Frontal cortex (tissue), 4 donors: ENCODE measurements around the gene STPG4. TPM values are rescaled to one million over a fixed set of nuclear protein-coding genes. Genes with fewer than 3 reads are reported as not detected.

Experiments used
- DNase-seq, 2 donors: peaks; one replicate each; pipeline ENCODE4 v3.0.0; 2012; ENCODE audit warnings: low spot score in 2 of 2
- FAIRE-seq: peaks from 2 replicates; lab custom pipeline; 2012; peaks lifted over from hg19 to GRCh38; lab: Jason Lieb, UNC
- total RNA-seq: library from RNA; depleted of rRNA; stranded (reverse); fragments of >200 nt; gene quantifications from one replicate; pipeline ENCODE4 v1.2.3, GENCODE V29; 2014
- donor health status: control.
- donor health status: control.
- donor health status: control.

Gene STPG4
- total RNA-seq, 1 donor from 2014 or later, result 0.41 TPM

DNA sequence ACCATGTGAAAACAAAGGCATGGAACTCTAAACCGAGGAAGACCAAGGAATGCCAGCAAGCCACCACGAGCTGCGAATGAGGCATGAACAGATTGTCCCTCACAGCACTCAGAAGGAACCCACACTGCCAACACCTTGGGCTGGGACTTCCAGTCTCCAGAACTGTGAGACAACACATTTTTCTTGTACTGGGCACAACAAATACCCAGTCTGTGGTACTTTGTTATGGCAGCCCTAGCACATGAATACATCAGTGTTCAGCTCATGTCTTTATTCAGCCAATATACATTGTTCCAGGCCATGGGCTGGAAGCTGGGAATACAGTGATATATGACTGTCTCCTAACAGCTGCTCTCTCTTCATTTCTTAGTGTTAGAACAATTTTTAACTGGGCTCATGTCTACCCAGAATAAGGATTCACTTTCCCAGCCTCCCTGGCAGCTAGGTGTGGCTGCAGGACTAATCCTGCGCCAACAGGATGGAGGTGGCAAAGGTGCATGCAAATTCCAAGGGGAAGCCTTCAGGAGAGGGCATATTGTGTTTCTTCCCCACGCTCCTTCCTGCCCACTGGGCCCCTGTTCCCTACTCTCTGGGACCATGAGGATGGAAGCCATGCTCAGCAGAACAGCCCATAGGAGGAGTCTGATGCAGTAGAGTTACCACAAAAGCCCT lies 59.6 kb downstream of the STPG4 start:
- DNase-seq (no peak), FAIRE-seq (no peak)

DNA sequence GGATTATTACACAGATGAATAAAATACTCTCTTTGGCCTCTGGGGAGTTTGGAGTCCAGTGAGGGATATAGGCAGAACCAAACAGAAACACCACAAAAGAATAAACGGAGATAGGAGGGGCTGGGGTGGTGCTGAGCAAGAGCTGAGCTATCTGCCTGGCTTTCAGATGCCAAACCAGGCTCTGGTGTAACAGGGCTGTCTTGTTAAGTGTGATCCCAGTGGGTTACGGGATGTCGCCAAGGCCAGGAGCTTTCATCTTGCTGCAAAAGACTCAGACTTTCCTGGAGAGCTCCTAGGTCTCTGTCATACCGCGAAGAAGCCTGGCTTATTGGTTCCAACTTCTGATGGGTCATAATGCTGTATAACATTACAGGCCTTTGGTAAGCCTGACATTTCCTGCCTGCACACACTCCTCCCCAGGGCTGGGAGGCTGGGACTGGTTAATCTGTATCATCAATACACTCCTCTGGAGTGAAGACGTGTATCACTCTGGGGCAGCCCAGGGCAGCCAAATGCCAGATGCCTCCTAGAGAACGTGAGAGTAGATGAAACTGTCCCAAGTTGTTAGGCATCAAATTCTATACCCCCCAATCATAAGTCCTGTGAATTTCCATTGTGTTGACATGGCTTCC lies 60.5 kb downstream of the STPG4 start:
- FAIRE-seq, result no peak
- no peak for DNase-seq

DNA sequence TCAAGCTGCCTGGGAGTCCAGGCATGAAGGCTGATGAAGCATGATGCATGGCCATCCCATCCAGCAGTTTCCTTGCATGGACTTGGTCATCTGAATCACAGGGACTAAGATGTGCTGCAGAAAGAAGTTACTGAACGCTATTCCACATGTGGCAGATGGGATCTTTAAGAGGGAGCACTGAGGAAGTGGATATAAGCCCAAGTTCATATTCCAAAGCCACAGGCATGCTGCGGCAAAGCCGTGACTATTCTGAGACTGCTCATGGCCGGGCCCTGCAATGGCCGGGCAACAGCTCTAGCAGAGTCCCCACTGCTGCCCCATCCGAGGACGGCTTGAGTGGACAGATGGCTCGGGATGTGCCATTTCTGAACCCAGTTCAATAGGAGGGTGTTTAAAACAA lies 61.5 kb downstream of the STPG4 start:
- no peak for DNase-seq
- FAIRE-seq, result no peak

DNA sequence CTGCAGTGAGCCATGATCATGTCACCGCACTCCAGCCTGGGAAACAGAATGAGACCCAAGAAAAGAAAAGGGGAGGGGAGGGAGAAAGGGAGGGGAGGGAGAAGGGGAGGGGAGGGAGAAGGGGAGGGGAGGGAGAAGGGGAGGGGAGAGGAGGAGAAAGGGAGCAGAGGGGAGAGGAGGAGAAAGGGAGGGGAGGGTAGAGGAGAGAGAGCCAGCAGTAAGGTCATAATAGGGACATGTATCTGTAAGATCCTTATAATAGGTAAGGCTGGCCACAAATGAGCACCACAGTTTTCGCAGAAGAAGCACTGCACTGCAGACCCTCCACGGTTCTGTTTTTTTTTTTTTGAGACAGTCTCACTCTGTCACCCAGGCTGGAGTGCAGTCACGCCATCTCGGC lies 62.6 kb downstream of the STPG4 start:
- DNase-seq (no peak), FAIRE-seq (no peak)

DNA sequence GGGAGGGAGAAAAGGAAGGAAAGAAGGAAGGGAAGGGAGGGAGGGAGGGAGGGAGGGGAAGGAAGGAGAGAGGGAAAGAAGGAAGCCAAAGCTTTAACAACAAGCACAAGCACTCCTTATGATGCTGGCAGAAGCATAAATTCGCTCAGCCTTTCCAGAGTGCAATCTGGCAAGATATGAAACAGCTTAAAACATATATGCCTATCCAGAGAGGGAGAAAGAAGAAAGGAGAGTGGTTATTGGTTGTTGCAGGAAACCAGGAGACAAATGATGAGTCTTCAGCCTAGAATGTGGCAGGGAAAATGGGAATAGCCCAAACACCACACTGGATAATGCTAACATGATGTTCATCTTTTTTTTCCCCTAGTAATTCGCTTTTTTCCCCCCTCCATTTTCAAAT lies 64.0 kb downstream of the STPG4 start:
- FAIRE-seq, result no peak
- no peak for DNase-seq

DNA sequence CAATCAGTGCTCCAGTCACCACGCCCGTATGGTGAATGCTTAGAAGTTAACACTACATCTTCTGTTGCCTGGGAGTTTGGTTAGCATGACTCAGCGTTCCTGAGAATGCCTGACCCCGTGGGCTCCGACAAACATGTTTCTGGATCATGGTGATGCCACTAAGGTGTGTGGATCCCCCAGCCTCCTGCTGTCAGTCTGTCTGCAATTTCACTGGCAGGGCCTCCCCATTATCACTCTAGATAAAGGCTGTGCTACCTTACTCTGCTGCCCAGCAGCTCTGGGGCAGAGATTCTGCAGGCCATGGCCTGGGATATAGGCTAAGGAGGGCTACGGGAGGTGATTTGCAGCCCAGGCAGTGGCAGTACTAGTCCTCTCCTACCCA lies 66.0 kb downstream of the STPG4 start:
- no peak for FAIRE-seq
- no peak for DNase-seq

DNA sequence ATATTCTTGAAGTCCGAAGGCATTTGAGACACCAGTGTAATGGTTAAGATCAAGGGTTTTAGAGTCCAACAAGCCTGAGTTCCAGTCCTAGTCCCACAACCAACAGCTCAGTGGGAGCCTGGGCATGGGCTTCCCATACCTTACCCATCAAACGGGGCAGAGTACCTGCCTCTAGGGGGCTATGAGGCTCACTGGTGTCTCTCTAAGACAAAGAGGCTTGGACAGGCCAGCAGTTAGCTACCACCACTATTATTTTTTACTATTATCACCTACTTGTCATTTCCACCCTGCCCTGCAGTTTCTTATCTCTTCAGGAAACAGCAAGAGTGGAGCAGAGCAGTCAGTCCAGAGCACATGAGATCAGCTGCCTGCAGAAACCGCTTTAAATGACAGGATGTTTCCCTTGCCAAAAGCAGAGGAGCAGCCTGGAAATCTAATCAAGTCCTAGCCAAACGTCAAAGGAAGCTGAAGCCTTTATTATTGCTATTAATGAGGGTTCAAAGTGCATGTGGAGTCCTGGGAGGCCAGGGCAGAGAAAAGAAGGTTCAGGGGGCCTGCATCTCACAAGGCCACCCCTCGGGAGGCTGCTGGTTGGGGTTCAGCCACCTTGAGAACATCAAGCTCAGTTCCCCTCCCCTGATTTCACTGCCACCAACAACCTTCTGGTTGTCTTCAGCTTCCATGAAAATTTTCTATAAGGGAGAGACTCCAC lies 66.6 kb downstream of the STPG4 start:
- DNase-seq, result no peak
- FAIRE-seq, result no peak

DNA sequence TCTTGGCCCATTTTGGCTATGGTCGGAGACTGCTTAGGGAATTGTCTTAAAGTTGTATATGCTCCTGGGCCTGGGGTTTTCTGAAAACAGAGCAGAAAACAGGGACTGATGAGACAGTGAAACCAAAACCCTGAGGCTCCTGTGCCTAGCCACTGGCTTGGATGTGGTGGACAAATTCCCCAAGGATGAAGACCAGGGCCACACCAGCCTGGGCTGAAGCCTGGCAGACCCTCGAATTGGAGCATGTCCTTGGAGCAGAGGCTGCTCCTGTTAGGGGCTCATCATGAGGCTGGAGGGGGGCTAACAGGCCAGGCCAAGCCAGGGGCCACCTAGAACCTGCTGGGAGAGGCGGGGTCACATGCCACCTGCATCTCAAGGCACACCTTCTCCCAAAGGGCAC lies 68.1 kb downstream of the STPG4 start:
- DNase-seq (no peak), FAIRE-seq (no peak)

DNA sequence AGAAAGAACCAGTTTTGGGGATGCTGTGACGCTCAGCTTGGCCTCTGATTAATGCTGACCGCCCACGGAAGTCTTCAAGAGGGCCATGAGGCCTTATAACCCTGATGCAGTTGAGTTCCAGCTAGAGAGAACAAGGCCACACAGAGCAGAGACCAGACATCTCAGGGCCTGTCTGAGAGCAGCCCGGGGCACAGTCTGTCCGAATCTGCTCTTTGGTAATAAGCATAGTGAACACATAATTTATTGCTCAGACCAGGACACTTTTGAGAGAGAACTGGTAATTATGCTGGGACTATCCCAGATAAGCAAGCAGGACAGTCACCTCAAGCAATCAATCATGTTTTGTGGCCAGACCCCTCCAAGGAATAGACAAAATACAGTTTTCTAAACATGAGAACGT lies 68.5 kb downstream of the STPG4 start:
- no peak for DNase-seq
- FAIRE-seq, result no peak

DNA sequence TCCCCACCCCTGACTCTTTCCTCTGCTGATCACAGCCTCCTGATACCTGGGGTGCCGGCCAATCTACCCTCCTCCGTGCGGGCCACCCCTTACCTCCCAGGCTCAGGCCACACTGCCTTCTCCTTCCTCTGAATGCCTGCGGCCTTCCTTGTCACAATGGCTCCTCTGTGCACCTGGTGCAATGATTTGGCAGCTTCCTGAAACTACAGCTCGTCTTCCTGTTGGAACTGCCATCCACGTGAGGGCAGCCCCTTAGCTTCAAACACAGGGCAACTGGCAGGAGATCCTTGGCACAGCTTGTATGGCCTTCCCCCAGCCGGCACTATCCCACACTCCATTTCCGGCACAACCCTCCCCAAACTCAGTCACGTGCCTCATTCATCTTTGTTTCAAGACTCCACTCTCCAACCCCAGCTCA lies 69.0 kb downstream of the STPG4 start:
- DNase-seq (no peak), FAIRE-seq (no peak)

DNA sequence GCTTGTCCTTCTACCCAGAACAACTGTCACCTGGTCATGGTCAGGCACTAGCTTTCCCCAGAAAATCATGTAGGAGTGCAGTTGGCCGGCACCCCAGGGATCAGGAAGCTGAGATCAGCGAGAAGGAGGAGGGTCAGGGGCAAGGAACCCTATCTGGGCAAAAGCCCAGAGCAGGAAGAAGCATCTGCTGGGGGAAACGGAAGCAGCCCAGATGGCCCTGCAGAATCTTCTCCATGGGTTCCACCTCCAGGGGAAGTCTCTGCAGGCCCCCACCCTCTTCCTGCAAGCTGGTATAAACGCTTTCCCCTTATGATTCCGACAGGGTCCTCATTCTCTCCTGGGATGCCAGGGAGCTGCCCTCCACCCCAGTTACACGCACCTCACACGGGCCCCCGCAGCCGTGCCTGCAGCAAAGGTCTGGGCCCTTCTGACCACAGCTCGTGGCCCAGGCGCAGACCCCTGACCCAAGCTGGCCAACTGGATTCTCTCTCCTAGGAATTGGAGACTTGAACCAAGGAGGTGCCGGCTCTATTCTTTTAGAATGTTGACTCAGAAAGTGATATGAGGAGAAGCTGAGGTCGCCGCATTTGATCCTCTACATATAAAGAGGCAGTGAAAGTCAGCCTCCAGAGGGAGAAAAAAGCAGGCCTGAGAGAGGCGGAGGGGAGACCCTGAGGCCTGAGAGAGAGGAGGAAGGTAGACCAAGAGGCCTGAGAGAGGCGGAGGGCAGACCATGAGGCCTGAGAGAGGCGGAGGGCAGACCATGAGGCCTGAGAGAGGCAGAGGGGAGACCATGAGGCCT lies 71.0 kb downstream of the STPG4 start:
- DNase-seq (no peak), FAIRE-seq (no peak)

DNA sequence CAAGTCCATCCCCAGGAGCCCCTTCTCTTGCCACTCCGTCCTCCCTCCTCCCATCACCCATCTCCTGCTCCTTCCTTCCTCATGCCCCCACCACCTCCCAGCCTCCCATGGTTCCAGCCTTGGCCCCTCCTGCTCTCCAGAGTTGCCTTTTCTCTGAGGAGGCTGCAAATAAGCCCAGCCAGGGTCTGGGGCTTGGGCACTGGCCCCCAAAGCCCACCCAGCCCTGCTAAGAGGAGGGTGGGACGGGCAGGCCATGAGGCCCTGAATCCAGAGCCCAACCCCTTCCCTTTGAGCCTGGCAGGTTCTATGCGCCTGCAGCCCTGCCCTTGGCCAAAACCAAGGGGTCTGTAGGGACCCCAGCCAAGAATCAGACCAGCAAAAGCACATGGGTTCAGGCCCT lies 71.6 kb downstream of the STPG4 start:
- FAIRE-seq, result no peak

DNA sequence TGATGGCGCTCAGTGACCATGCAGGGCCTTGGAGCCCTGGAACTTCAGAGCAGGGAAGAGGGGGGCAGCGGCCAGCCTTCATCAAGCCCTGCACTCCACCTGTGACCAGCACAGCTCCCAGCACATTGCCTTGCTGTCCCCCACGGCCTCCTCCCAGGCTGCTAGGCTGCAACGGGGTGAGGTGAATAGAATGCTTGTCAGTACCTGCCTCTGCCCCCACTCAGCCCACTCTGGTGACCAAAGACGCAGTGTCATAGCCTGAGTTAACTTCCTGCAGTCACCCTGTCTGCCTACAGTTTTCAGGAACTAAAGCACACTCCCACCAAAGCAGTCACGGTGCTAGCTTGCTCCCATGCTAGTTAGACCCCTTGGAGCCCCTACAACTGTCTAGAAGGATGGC lies 72.1 kb downstream of the STPG4 start:
- FAIRE-seq (no peak), DNase-seq (no peak)

More for the DNA sequence above, 71.6 kb downstream of the STPG4 start:
- no peak for DNase-seq

DNA sequence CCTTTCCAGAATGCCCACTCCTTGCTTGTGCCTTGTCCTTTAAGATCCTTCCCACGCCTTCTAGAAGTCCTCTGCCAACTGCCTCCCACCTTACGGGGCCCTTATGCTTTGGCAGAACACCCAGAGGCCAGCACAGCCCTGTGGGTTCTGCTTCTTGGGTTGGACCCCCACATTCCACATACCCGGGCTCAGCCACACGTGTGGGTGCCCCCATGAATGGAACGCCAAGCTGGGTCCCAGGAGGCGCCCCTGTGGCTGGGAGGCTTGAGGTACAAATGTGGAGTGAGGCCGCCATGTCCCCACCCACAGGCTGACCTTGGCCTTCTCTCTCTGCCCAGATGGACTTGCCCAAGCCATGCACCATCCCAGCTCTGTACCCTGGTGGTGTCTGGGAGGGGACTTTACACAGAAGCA lies 74.2 kb downstream of the STPG4 start:
- no peak for FAIRE-seq
- no peak for DNase-seq

DNA sequence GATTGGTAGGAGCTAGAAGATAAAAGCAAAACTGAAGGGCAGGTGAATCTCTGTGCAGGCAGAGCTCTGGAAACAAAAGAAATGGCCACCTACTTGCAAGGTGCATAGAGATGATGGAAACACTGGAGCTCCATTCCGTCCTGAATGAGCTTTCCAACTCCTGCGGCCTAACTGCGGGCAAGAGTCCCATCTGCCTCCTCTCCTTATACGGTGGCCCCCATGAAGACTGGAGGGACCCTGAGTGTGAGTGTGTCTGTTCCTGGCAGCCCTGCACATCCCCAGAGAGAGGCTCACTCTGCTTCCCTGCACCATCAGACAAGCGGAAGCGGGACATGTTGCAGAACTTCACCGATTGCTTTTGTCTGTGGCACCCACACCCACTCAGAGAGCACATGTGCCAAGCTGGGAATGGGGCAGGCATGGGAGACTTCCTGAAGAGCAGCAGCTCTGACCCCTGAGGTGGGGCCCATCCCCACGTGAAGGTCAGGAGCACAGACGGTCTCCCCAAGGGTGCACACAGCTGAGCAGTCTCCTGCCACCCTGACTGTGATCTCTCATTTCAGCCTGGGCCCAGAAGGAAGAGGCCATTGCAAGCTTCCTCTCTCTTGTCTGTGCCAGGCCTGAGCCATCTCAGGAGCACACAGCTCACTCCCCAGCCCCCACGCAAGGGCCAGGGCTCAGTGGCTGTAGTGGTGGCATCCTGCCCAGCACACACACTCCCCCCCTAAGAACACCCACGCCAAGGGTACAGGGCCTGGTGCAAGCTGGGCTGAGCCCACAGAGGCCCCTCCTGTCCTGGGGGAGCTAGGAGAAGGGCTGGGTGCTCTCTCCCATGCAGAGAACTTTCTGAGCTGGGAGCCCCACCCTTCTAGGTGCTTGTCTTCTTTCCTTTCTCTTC lies 75.3 kb downstream of the STPG4 start:
- peak in 1 of 2 donors; percentile 56 for DNase-seq
- no peak for FAIRE-seq

DNA sequence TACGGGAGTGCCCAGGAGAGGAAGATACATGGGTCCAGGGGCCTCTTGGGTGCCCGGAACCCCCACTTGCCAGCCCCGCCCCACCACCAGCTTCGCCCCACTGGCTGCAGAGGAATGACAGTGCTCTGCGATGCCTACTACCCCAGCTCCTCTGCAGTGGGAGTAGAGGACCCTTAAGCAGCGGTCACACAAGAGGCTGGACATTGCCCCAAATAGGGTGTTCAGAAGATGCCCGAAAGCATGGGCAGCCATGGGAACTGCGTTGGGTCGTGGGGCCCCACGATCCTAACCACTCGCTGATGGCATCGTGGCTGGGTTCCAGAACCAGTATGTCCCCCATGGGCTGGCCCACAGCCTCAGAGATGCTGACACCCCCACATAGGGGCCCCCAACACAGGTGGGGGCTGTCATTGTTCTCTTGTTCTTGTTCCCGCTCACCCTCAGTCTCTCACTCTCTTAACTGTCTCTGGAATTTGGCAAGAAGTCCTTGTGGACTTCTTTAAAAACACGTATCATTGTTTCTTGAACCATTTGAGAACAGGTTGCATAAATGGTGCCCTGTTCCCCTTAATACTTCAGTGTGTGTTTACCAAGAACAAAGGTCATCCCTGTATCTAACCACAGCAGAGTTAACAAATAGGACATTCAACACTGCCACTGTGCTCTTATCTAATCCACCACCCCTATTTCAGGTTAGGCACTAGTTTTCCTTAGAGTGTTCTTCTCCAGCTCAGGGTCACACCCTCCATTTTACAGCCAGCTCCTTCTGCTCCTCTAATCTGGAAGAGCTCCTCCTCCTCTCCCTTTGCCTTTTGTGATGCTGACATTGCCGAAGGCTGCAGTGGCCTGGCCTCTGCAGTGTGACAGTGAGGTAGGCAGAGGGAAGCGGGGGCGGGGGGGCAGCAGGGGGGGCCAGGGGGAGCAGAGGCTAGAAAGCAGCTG lies 76.3 kb downstream of the STPG4 start:
- DNase-seq, result no peak

DNA sequence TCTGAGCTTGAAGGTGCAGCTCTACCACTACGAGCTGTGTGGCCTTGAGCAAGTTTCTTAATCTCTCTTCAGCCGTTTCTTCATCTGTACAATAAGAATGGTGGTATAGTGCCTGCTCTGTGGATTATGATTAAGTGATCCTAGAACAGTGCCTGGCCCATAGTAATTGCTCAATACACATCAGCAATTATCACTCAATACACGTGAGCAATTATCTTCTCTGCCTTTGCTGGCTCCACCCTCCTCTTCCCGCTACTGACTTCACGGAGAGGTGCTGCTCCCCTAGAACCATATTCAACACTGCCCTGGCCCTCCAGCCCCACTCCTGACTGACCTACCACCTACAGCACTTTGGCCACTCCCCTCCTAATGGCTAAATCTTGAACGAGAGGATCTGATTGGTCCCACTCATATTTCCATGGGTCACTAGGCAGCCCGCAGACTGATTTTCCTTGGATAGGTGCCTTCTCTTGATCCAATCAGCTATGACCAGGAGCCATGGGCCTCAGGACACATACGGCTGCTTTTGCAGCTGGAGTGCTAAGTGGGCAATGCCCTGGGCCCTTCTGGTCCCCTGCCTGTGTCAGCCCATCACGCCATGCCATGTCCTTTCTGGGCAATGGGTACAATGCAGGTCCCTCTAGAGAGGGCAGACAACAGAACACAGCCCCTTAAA lies 77.5 kb downstream of the STPG4 start:
- FAIRE-seq, result no peak
- DNase-seq, result no peak

More for the DNA sequence above, 76.3 kb downstream of the STPG4 start:
- no peak for FAIRE-seq
